SK-N-MC (cell line): Measurements from ENCODE around the gene FLRT1.

Experiments
- EZH2 ChIP-seq: fragments of 200-600 bp; sonication (generic); IDR thresholded peaks from one replicate; pipeline ENCODE4 v1.6.1; 2017; ENCODE audit warnings: antibody characterized with exemption
- POLR2AphosphoS5 ChIP-seq: IDR thresholded peaks from 2 replicates; pipeline ENCODE4 v1.6.1; 2012; ENCODE audit warnings: mild to moderate bottlenecking, low read depth, low read length, borderline replicate concordance

DNA sequence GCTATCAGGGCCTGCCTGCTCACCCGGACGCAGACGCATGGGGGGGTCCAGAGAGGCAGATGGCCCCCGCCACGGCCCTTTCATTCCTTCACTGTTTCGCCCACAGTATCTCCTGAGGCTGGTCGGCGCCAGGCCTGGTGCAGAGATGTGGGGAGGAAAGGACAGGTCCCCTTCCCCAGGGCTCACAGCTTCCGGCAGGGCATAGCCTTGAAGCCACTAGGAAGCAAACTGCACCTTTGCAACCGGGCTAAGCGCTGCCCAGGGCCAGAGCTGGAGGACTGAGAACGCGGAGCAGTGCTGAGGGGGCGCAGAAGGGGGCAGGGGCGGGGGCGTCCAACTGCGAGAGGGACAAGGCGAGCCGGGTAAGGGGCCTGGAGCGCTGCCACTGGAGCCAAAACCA lies 20.2 kb upstream of the FLRT1 start:
- no peak for TF ChIP-seq EZH2
- TF ChIP-seq POLR2AphosphoS5 = no peak
